GM18861 (cell line): ENCODE data around the gene PRRC2C.
"Not testable (repeated sequence)": the region's sequence is repeated elsewhere in the genome, so short reads cannot be mapped to it uniquely, and the experiment has no call there.

Source experiments
- ATAC-seq: cut with Tn5 transposase; IDR thresholded peaks from one replicate; pipeline ENCODE4 v1.9.1; 2021; ENCODE audit not compliant: unreplicated experiment

The PRRC2C gene

DNA sequence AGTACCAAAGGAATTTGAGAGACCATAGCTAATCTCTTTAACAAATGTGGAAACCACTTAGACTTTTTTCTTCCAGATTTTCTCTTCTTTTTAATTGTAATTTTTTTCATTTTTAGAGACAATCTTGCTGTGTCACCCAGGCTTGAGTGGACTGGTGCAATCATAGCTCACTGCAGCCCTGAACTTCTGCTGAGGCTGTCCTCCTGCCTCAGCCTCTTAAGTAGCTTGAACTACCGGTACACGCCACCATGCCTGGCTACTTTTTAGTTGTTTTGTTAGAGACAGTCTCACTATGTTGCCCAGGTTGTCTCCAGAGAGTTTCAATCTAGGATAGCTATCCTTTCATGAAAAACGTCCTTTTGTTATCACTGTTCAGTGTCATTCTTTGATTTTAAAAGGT, 15.0 kb downstream of the PRRC2C start:
- ATAC-seq = no peak

DNA sequence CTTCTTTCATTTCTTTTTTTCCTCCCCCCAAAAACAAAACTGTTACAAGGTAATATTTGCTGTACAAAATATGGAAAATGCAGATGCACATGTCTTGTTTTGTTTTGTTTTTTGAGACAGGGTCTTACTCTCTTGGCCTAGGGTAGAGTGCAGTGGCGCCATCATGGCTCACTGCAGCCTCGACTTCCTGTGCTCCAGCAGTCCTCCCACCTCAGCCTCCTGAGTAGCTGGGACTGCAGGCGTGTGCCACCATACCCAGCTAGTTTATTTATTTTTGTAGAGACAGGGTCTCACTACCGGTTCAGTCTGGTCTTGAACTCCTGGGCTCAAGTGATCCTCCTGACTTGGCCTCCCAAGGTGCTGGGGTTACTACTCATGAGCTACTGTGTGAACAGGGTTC, 15.5 kb downstream of the PRRC2C start:
- ATAC-seq = no peak

DNA sequence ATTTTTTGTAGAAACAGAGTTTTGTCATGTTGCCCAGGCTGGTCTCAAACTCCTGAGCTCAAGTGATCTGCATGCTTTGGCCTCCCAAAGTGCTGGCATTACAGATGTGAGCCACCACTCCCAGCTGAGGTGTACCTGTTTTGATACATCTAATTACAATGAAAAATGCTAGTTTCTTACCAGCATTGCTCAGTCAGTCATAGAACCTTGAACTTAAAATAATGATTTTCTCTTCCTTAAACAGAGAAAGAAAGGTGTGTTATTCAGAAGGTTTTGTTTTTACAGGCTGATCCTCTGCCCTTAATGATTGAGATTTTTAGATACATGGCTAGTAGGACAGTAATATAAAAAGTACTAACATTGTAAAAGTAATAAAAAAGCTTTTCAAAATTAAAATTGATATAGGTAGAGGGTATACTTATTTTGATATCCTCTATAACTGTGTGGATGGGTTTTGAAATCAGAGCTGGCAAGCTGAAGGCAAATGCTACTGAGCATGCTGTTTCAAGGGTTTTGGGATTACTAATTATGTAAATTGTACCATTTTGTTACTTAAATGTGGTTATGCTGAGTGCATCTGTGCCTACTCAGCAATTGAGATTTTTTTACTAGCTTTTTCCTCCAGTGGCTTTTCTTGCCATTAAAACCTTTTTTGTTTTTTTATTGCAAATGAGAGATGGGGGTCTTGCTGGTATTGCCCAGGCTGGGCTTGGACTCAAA, 16.1 kb downstream of the PRRC2C start:
- peak; percentile 88 for ATAC-seq

GRCh38 chr1:171506525-171507304, 21.4 kb downstream of the PRRC2C start:
- no peak for ATAC-seq

GRCh38 chr1:171507435-171507834, 22.1 kb downstream of the PRRC2C start:
- ATAC-seq = no peak

DNA sequence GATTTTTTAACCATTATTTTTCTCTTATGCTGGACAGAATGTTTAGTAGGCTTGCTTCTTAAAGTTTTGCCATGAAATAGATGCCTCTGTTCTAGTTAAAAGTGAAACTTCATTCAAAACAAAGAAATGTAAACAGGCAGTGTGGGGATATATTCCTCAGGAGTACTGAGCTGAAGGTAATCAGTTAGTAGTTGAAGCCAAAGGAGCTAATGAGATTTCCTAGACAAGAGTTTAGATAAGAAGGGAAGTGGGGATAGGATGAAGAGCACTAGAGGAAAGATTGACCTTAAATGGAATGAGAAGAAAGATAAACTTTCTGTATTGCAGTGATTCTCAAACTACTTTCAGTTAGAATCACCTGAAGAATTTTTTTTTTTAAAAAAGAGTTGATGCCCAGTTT, 23.9 kb downstream of the PRRC2C start:
- no peak for ATAC-seq

DNA sequence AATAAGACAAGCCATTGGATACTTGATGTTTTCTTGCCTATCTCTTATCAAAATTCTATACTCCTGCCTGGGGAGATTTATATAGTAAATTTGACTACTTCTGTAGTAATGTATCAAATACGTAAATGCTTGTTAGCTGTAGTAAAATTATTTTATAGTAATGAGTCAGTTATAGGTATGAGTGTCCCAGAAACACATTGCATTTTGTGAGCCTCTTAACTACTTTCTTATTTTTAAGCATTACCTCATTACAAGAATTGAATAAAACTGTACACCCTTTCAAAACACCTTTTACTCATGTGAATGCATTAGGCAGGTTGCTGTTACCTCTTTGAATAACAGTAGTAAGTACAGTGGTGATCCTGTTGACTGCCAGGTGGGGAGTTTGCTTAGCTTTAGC, 28.4 kb downstream of the PRRC2C start:
- no peak for ATAC-seq

DNA sequence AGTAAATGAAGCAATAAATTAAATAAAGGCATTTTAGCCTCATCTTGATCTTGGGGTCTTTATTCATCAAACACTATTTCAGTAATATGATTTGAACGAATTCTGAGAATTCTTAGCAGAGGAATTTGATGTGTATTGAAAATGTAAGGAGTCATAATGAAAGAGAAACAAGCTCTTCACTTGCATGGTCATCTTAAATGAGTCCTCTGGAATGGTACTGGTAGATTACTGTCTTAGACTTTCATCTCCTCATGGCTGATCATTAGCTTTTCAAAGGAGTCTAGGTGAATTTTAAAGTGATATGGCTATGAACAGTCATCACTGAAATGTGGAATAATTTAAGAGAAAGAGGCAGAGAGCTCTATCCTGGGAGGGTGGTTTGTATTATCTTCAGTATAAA, 30.0 kb downstream of the PRRC2C start:
- no peak for ATAC-seq

- ATAC-seq = no peak
Measured at GRCh38 chr1:171515741-171516140, 30.4 kb downstream of the PRRC2C start.

DNA sequence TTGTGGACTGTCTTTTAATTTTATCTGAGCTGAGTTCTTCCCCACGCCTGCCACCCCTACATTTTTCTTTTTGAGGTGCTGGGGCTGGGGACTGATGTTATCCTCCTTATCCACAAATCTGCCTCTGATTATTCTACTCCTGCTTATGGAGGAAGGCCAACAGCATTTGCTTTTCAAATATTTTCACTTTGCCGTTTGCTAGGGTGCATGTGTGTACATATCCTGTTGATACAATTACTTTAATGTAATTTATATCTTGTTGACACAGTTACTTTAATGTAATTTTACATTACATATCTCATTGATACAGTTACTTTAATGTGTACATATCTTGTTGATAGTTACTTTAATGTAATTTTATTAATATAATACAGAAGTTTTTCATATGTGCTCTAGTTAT, 36.2 kb downstream of the PRRC2C start:
- ATAC-seq = no peak

- no peak for ATAC-seq
Measured at GRCh38 chr1:171530676-171531075, 45.3 kb downstream of the PRRC2C start.

DNA sequence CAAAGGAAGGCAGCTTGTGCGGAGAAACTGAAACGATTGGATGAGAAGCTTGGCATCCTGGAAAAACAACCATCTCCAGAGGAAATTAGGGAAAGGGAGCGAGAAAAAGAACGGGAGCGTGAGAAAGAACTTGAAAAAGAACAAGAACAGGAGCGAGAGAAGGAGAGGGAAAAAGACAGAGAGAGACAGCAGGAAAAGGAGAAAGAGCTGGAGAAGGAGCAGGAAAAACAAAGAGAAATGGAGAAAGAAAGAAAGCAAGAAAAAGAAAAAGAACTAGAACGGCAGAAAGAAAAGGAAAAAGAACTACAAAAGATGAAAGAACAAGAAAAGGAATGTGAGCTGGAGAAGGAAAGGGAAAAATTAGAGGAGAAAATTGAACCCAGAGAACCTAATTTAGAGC, 47.2 kb downstream of the PRRC2C start:
- no peak for ATAC-seq

GRCh38 chr1:171545523-171545922, 60.2 kb downstream of the PRRC2C start:
- ATAC-seq = no peak

GRCh38 chr1:171550050-171550449, 64.7 kb downstream of the PRRC2C start:
- no peak for ATAC-seq

- ATAC-seq = not testable (repeated sequence)
Measured at GRCh38 chr1:171550598-171551100, 65.3 kb downstream of the PRRC2C start.

DNA sequence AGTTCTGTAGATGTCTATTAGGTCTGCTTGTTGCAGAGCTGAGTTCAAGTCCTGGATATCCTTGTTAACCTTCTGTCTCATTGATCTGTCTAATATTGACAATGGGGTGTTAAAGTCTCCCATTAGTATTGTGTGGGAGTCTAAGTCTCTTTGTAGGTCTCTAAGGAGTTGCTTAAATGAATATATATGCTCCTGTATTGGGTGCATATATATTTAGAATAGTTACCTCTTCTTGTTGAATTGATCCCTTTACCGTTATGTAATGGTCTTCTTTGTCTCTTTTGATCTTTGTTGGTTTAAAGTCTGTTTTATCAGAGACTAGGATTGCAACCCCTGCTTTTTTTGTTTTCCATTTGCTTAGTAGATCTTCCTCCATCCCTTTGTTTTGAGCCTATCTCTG, 68.6 kb downstream of the PRRC2C start:
- not testable (repeated sequence) for ATAC-seq

- no peak for ATAC-seq
Measured at GRCh38 chr1:171563675-171564074, 78.3 kb downstream of the PRRC2C start.

DNA sequence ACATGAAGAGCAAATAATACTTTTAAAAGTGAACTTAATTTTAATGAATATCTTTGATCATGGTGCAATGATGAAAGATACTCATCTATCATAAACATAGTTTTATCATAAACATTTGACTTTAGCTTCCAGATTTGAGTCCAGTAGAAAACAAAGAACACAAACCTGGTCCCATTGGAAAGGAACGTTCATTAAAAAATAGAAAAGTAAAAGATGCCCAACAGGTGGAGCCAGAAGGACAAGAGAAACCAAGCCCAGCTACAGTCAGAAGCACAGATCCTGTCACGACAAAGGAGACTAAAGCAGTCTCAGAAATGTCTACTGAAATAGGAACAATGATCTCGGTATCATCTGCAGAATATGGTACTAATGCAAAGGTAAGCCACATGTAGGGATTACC, 81.1 kb downstream of the PRRC2C start:
- ATAC-seq = no peak

- ATAC-seq = no peak
Measured at GRCh38 chr1:171570295-171570694, 85.0 kb downstream of the PRRC2C start.

DNA sequence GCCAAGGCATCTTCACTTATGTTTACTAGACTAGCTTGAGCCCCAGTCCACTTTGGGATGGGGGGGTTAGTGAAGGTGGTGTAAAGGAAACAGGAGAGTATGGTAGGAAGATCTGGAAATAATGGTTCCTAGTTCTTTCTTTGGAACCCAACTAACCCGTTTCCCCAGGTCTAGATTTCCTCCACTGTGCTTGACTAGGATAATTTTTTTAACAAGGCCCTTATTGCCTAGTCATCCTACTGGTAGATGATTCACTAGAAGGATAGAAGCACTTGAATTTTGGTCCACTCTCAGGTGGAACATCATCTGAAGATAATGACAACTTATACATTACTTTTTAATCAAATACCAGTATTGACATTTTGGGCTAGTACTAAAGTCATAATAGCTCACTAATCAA, 90.8 kb downstream of the PRRC2C start:
- no peak for ATAC-seq

- no peak for ATAC-seq
Measured at GRCh38 chr1:171581226-171581625, 95.9 kb downstream of the PRRC2C start.

DNA sequence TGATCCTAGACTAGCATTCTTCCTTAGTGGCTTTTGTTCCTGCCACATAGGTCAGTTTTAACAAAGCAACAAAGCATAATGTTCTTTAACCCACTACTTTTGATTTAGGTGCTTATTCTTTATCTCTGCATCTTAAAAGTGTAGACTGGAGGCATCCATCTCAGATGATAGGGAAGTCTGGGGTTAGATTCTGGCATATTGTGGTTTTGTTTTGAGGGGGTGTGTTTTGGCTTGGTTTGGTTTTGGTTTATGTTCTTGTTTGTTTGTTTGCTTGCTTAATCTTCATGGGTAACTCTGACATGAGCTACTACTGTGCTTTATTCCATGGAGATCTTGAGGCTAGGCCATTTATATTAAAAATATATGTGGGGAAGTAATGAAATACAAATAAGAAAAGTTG, 96.4 kb downstream of the PRRC2C start:
- ATAC-seq = no peak
